H1 (cell line): ENCODE measurements around the gene NCOA5. TPM values are rescaled to one million over a fixed set of nuclear protein-coding genes. Genes with fewer than 3 reads are reported as not detected.
A peak's percentile ranks its signal among the peaks of the same experiment; 100 is the strongest.

Experiments
- CTCF ChIA-PET: fragments of 300-600 bp; sonication (Branson Sonifier 250); formaldehyde crosslinking; loops from one replicate; lab custom pipeline; 2021; ENCODE audit not compliant: partially characterized antibody; lab: Charles Lee
- POLR2A ChIA-PET: fragments of 300-600 bp; sonication (Branson Sonifier 250); formaldehyde crosslinking; loops from one replicate; lab custom pipeline; 2021; ENCODE audit warnings: inconsistent platforms; ENCODE audit not compliant: partially characterized antibody; lab: Charles Lee
- DNase-seq, 2 experiments: peaks; one replicate each; pipeline versions ENCODE4 v3.0.0 to v3.0.0-alpha.2; 2010 to 2022; ENCODE audit warnings: low spot score in 2 of 2, low read depth in 1 of 2, mixed read lengths in 1 of 2
- FAIRE-seq: peaks from 2 replicates; lab custom pipeline; 2011; peaks lifted over from hg19 to GRCh38; lab: Jason Lieb, UNC
- H2AFZ ChIP-seq: 2 replicates; pipeline ENCODE4 v1.8.1; 2012; ENCODE audit warnings: low read length, inconsistent platforms
- H2AK5ac ChIP-seq: 2 replicates; pipeline ENCODE4 v1.6.1; 2013; ENCODE audit warnings: low read depth, low read length
- H2BK120ac ChIP-seq: replicated peaks from 2 replicates; pipeline ENCODE3; 2013; ENCODE audit warnings: low read depth, low read length, inconsistent platforms
- H2BK12ac ChIP-seq: 2 replicates; pipeline ENCODE4 v1.6.1; 2013; ENCODE audit warnings: low read depth, low read length
- H2BK15ac ChIP-seq: 2 replicates; pipeline ENCODE4 v1.6.1; 2013; ENCODE audit warnings: low read length
- H2BK20ac ChIP-seq: 2 replicates; pipeline ENCODE4 v1.6.1; 2013; ENCODE audit warnings: low read length
- H2BK5ac ChIP-seq: 2 replicates; pipeline ENCODE4 v1.6.1; 2013; ENCODE audit warnings: low read depth, low read length
- H3K14ac ChIP-seq: 2 replicates; pipeline ENCODE4 v1.6.1; 2013; ENCODE audit warnings: inconsistent platforms; ENCODE audit not compliant: insufficient read length
- H3K18ac ChIP-seq: 2 replicates; pipeline ENCODE4 v1.6.1; 2013; ENCODE audit warnings: low read length; ENCODE audit errors: extremely low read depth
- H3K23ac ChIP-seq: 2 replicates; pipeline ENCODE4 v1.6.1; 2013; ENCODE audit warnings: inconsistent platforms; ENCODE audit not compliant: insufficient read length
- H3K23me2 ChIP-seq: 2 replicates; pipeline ENCODE4 v1.6.1; 2013; ENCODE audit warnings: low read depth, low read length
- H3K27ac ChIP-seq: 2 replicates; pipeline ENCODE4 v1.6.1; 2011; ENCODE audit warnings: low read depth, low read length, inconsistent platforms
- H3K27me3 ChIP-seq, 4 experiments: replicated peaks in 1 of 4; 1 replicate in 1 of 4; 2 replicates in 3 of 4; pipeline versions ENCODE4 v1.6.1 to v1.8.1; 2011 to 2013; ENCODE audit warnings: low read length in 3 of 4, mild to moderate bottlenecking in 3 of 4, inconsistent platforms in 2 of 4, mixed read lengths in 2 of 4, moderate library complexity in 1 of 4; ENCODE audit not compliant: control insufficient read depth in 3 of 4, insufficient read depth in 3 of 4; ENCODE audit errors: extremely low read depth in 1 of 4
- H3K36me3 ChIP-seq, 4 experiments: 2 replicates each; pipeline versions ENCODE4 v1.6.1 to v1.8.1; 2011 to 2013; ENCODE audit warnings: mild to moderate bottlenecking in 4 of 4, low read length in 3 of 4, moderate library complexity in 2 of 4, control low read depth in 1 of 4, inconsistent platforms in 1 of 4; ENCODE audit not compliant: insufficient read depth in 4 of 4, control insufficient read depth in 2 of 4
- H3K4ac ChIP-seq: replicated peaks from 2 replicates; pipeline ENCODE3; 2013; ENCODE audit warnings: low read length, low read depth, mixed read lengths, inconsistent platforms; ENCODE audit not compliant: insufficient read length
- H3K4me1 ChIP-seq, 4 experiments: replicated peaks in 1 of 4; 1 replicate in 1 of 4; 2 replicates in 3 of 4; pipeline versions ENCODE4 v1.6.1 to v1.8.1; 2011 to 2013; ENCODE audit warnings: low read length in 3 of 4, inconsistent platforms in 2 of 4, mixed read lengths in 1 of 4; ENCODE audit not compliant: insufficient read depth in 4 of 4, control insufficient read depth in 3 of 4
- H3K4me2 ChIP-seq, 2 experiments: 2 replicates each; pipeline versions ENCODE4 v1.6.1 to v1.8.1; 2011 to 2013; ENCODE audit warnings: low read depth in 2 of 2, low read length in 2 of 2, control low read depth in 1 of 2, inconsistent platforms in 1 of 2, mild to moderate bottlenecking in 1 of 2; ENCODE audit not compliant: insufficient read depth in 1 of 2
- H3K4me3 ChIP-seq, 4 experiments: fragments of 200-600, 300-600 bp in 1 of 4; sonication (generic), shearing (Covaris generic), sonication (Bioruptor Twin) in 1 of 4; 2 replicates each; pipeline versions ENCODE4 v1.5.1 to v1.8.1; 2011 to 2016; ENCODE audit warnings: low read length in 4 of 4, low read depth in 3 of 4, control low read depth in 2 of 4, inconsistent platforms in 2 of 4, mild to moderate bottlenecking in 2 of 4, mixed read lengths in 1 of 4, moderate library complexity in 1 of 4; ENCODE audit not compliant: insufficient read depth in 2 of 4; ENCODE audit errors: extremely low read depth in 1 of 4
- H3K56ac ChIP-seq: replicated peaks from 2 replicates; pipeline ENCODE3; 2013; ENCODE audit warnings: low read depth, mild to moderate bottlenecking, mixed read lengths, low read length, inconsistent platforms; ENCODE audit not compliant: insufficient read length
- H3K79me1 ChIP-seq: 2 replicates; pipeline ENCODE4 v1.6.1; 2013; ENCODE audit warnings: low read depth, low read length, control low read depth
- H3K79me2 ChIP-seq, 2 experiments: 2 replicates each; pipeline versions ENCODE4 v1.6.1 to v1.8.1; 2012 to 2013; ENCODE audit warnings: low read length in 2 of 2, mild to moderate bottlenecking in 2 of 2, inconsistent platforms in 1 of 2; ENCODE audit not compliant: insufficient read depth in 2 of 2, control insufficient read depth in 1 of 2
- H3K9ac ChIP-seq, 4 experiments: replicated peaks in 1 of 4; 1 replicate in 1 of 4; 2 replicates in 3 of 4; pipeline versions ENCODE4 v1.6.1 to v1.8.1; 2011 to 2013; ENCODE audit warnings: low read depth in 3 of 4, low read length in 3 of 4, control low read depth in 2 of 4, mild to moderate bottlenecking in 2 of 4, moderate library complexity in 2 of 4, inconsistent platforms in 1 of 4; ENCODE audit errors: extremely low read depth in 1 of 4
- H3K9me3 ChIP-seq, 2 experiments: 2 replicates each; pipeline versions ENCODE4 v1.6.1 to v1.8.1; 2012 to 2013; ENCODE audit warnings: mild to moderate bottlenecking in 2 of 2, moderate library complexity in 2 of 2, control low read depth in 1 of 2, inconsistent platforms in 1 of 2, low read depth in 1 of 2, low read length in 1 of 2, mixed read lengths in 1 of 2; ENCODE audit not compliant: insufficient read depth in 2 of 2
- H4K20me1 ChIP-seq, 2 experiments: replicated peaks in 1 of 2; 2 replicates each; pipeline versions ENCODE3 to v1.8.1; 2011 to 2013; ENCODE audit warnings: inconsistent platforms in 2 of 2, low read length in 2 of 2, mild to moderate bottlenecking in 1 of 2; ENCODE audit not compliant: insufficient read depth in 2 of 2, control insufficient read depth in 1 of 2
- H4K5ac ChIP-seq: 2 replicates; pipeline ENCODE4 v1.6.1; 2013; ENCODE audit warnings: low read length, low read depth, mixed read lengths, inconsistent platforms; ENCODE audit not compliant: insufficient read length
- H4K8ac ChIP-seq: 2 replicates; pipeline ENCODE4 v1.8.0; 2013; ENCODE audit warnings: mild to moderate bottlenecking, moderate library complexity, low read length, inconsistent platforms; ENCODE audit not compliant: insufficient read depth; ENCODE audit errors: extremely low read depth
- H4K91ac ChIP-seq: replicated peaks from 2 replicates; pipeline ENCODE3; 2013; ENCODE audit warnings: low read length, mixed read lengths, inconsistent platforms; ENCODE audit not compliant: insufficient read length
- CTBP2 ChIP-seq: IDR thresholded peaks from 2 replicates; pipeline ENCODE4 v1.7.0; 2011; ENCODE audit warnings: borderline replicate concordance, mild to moderate bottlenecking, moderate library complexity, mixed read lengths, low read length; ENCODE audit not compliant: insufficient read depth, insufficient read length
- RAD21 ChIP-seq, 2 experiments: IDR thresholded peaks in 1 of 2; conservative IDR thresholded peaks in 1 of 2; 2 replicates each; pipeline ENCODE4 v1.6.1; 2011; ENCODE audit warnings: low read depth in 2 of 2, low read length in 2 of 2, improper control_type of control experiment in 1 of 2, inconsistent platforms in 1 of 2, mild to moderate bottlenecking in 1 of 2, moderate library complexity in 1 of 2
- WGBS, 2 experiments: shearing (Covaris generic) in 1 of 2; methylation state at CpG; one replicate each; pipeline versions ENCODE4 v1.1.6 to v1.1.7; 2013 to 2015; ENCODE audit warnings: low lambda C conversion rate in 2 of 2, mixed read lengths in 2 of 2, inconsistent platforms in 1 of 2, low coverage in 1 of 2, missing lambda C conversion rate in 1 of 2; ENCODE audit not compliant: insufficient replicate concordance in 2 of 2, insufficient coverage in 1 of 2, insufficient read length in 1 of 2; ENCODE audit errors: extremely low coverage in 1 of 2, missing lambda C conversion rate in 1 of 2; 5-methylcytosine and 5-hydroxymethylcytosine counted together
- polyA plus RNA-seq, 7 experiments: library from polyadenylated mRNA; depleted of rRNA in 3 of 7; stranded (reverse) in 5 of 7; unstranded in 2 of 7; fragments of >200 nt in 5 of 7; fragments of 200-250 nt in 2 of 7; gene quantifications; 1 replicate in 5 of 7; 2 replicates in 1 of 7; 4 replicates in 1 of 7; pipeline versions ENCODE4 v1.2.1 to v1.2.3, GENCODE V29; 2011 to 2013; ENCODE audit warnings: missing spikeins in 2 of 7, mixed read lengths in 2 of 7
- total RNA-seq: library from RNA; stranded (reverse); fragmentation: NEBNext Ultra II Directional; extraction: Animal tissue kit (Norgen Biotek cat#: 25700); gene quantifications from 2 replicates; pipeline ENCODE4 v1.2.1, GENCODE V29; 2021

NCOA5 gene
- total and polyA plus RNA-seq, 2 of the 8 experiments (the other 6 are each of a cell fraction or from before 2014, with no cell fraction given) = 20.4 to 29.0 TPM

DNA sequence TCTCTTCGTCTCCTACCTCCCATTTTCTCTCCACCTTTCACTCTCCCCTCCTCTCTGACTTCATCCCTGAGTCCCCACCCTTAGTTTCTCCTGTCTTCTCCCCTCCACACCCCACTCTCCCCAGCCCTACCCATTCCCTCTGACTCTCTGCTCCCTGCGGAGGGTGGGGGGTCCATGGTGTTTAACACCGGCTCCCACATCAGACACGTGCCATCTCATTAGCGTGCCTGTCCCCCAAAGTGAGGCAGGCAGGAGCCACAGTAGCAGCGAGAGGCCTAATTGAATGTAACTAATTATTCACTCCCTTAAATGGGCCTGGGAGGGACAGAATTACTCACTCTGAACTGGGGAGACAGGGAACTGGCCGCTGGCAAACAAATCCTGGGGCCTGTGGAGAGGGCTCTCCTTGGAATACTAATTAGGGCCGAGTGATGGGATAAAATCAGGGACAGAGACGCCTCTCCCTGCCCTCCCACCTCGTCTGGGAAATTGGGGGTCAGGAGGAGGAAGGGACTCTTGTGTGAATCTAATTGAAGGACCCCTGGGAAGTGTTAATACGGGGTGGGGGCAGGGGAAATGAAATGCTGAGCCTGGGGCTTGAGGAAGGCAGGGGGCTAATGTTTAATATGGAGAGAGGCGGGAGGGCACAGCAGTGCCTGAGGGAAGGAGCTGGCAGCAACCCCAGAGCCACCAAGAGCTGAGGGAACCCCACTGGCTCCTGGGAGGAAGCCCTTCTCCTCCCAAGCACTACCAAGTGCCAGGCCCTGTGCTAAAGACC, 46.3 kb upstream of the NCOA5 start:
- Histone ChIP-seq H3K23ac (no peak overlapping the region), H3K56ac (no peak overlapping the region), H3K4me1 (peaks cover 3 to 18% (median 11%) of the 10 kb centered on the region in 4 experiments), H2BK15ac (no peak overlapping the region), H3K9ac (no peak overlapping the region), H3K4me3 (no peak overlapping the region), H2AFZ (peak overlapping the region; percentile 48; the same call in 1 of the 2 replicates), H4K20me1 (no peaks in the 10 kb centered on the region), H3K27ac (no peak overlapping the region), H3K18ac (no peak overlapping the region; the same call in 1 of the 2 replicates), H4K5ac (peak overlapping the region; percentile 31), H3K36me3 (no peaks in the 10 kb centered on the region), H4K91ac (no peak overlapping the region), H3K4ac (no peak overlapping the region), H3K14ac (no peak overlapping the region), H3K9me3 (no peaks in the 10 kb centered on the region), H3K4me2 (peak overlapping the region; percentile 4 to 25; a peak in 3 of 4 replicates), H2BK12ac (0 out of 2 replicates have a peak overlapping the region, but pooled peaks have one; percentile 23), H3K23me2 (no peaks in the 10 kb centered on the region), H3K79me1 (no peaks in the 10 kb centered on the region), H3K27me3 (peaks cover 0 to 4% (median 2%) of the 10 kb centered on the region in 4 experiments; a peak in 4 of 7 replicates), H2AK5ac (no peak overlapping the region), H2BK5ac (no peak overlapping the region), H3K79me2 (no peaks in the 10 kb centered on the region), H2BK120ac (no peak overlapping the region), H4K8ac (no peak overlapping the region), H2BK20ac (no peak overlapping the region)
- WGBS, 2 experiments = 35 to 100% methylated on average over 1 to 12 of the region's 12 CpGs
- CTCF ChIA-PET = interaction anchor here (0.7 to 1.6 kb wide), 6 partner anchors 10 to 124 kb away, joined by 3 to 12 read pairs (median 4); no protein-coding TSS in a partner anchor
- POLR2A ChIA-PET = interaction anchor here (1.6 kb wide), 1 partner anchor 228 kb away, joined by 4 read pairs; no protein-coding TSS in a partner anchor
- DNase-seq = no peak
- FAIRE-seq = no peak
- TF ChIP-seq RAD21 (IDR thresholded peaks at IDR 0.05 in 1 of 2, conservative IDR thresholded peaks at IDR 0.05 in 1 of 2; ENCODE audit: low read depth in 2 of 2, low read length in 2 of 2) (no peak), CTBP2 (no peak)
